HG03378 (cell line): ENCODE data around the gene NFIX.

Experiments
- ATAC-seq: cut with Tn5 transposase; IDR thresholded peaks from one replicate; pipeline ENCODE4 v1.9.1; 2021; ENCODE audit warnings: mild to moderate bottlenecking, moderate library complexity; ENCODE audit not compliant: unreplicated experiment

Gene NFIX

DNA sequence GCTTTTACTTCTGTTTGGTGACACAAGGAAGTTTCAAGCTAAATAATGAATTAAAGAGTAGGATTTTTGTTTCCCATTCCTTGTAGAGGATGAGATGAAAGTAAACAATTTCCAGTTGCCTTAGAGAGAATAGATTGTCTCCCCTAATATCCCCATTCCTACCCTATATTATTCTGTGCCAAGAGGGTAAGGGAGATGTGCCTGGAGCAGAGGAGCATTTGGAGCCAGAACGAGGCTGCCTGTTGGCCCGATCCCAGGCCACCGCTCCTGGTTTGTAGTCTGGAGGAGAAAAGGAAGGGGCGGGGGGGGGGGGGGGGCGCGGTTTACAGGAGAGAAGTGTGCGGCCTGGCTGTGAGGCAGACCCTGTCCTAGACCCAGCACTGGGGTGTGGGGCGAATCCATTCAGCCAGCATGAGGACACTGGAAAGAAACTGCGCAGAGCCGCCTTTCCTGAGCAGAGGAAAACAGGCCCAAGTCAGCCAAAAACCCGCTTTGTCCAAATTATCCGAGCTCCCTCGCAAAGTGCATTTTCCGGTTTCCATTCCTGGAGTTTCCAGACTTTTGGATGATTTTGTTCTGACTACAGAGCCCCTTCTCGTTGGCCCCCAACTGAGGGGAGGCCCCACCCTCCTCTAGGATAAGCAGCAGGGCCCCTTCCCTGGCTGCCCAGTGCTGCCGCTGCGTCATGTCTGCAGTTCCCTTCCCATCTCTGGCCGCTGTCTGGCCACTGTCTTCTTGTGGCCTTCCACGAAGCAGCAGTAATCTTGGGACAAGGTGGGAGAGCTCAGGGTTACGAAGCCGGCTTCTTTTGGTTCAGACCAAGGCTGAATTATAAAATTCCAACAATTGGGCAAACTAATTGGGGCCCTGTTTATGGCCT lies 23.0 kb downstream of the NFIX start:
- no peak for ATAC-seq

DNA sequence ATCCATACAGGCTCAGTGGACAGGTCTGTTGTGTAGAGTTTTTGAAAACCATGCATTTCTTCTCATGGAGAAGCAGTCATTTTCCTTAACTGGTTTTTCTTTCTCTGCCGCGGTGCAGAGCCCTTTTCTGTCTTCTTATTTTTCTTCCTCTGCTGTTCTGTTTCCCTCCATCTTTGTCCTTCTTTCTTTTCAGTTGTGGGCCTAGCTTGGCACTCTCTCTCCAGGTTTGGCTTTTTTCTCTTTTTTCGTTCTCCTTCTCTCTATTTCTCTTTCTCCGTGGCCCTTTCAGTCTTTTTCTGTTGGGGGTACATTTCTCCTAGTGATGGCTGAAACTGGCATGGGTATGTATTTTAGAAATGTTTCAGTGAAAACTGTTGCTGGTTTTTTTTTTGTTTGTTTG lies 24.1 kb downstream of the NFIX start:
- no peak for ATAC-seq

DNA sequence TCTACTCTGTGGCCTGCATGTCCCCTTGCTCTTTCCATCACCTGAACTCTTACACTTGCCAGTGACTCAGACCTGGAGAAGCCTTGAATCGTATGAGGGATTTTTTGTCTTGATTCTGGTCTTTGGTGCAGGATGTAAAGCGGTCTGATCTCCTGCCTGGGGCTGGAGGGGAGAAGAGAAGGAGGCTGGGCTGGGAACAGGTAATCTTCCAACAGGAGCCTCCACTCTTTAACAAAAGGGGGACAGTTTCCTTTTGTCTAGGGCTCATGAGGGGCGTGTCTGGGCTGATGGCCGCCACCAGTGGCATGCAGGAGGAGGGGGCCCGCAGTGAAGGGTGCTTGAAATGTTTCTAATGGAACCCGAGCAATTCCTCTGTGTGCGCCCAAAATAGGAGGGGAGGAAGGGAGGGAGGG lies 24.7 kb downstream of the NFIX start:
- no peak for ATAC-seq

DNA sequence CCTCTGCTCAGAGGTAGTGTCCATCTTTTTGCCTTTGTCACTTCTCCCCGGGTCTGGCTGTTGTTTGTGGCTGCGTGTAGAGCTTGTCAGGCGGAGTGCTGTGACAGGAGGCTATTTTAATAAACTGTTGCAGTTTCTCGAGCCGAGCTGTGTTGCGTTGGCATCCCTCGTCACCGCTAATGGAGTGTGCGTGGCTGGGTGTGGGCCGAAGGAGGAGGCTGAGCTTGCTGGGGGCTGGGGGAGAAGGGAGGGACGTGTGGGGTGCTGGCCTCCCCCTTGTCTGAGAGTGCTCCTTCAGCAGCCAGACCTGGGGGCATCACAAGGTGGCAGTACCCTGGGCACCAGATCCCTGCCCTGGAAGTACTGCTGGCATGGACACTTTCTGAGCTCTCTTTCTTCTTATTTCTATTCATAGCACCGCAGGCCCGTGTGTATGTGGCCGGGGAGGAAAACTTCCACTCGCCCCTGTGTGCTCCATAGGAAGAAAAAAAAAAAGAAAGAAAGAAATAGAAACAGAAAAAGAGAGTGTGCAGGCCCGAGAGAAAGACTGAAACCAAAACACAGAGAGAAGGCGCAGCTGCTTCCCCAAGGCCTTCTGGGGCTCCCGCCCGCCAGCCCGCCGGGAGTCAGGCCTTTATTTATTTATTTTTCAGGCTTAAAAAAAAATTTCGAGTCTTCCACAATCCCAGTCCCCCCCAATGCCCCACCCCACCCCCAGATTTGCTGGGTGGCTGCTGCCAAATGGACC lies 27.0 kb downstream of the NFIX start:
- no peak for ATAC-seq

DNA sequence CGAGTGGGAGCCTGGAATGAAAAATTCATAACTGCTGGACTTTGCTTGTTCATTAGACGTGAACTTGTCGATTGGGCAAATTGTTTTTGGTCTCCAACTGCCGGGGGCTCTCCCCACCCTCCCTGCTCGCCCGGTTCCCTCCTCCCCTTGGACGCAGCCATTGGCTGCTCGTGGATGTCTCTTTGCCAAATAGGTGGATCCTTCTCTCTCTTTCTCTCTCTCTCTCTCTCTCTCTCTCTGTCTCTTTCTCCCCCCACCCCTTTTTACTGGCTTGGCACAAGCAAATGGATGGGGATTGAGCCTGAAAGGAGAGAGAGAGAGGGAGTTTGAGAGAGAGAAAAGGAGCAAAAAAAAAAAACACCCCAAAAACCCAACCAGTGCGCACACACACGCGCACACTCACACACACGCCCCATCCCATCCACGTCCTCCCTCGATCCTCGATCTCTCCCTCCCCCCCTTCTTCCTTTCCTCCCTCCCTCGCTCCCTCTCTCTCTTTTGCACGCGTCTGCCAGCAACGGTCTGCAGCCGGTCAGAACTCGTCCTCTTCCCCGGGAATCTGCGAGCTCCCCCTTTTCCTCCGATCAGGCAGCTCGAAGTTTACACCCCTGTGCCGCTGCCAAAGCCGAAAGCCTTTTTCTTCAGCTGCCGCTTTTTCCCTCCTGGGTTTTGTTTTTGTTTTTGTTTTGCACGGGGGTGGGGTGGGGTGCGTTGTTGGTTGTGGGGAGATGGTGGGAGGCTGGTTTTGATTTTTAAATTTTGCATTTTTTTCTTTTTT lies 27.8 kb downstream of the NFIX start:
- ATAC-seq, result no peak

DNA sequence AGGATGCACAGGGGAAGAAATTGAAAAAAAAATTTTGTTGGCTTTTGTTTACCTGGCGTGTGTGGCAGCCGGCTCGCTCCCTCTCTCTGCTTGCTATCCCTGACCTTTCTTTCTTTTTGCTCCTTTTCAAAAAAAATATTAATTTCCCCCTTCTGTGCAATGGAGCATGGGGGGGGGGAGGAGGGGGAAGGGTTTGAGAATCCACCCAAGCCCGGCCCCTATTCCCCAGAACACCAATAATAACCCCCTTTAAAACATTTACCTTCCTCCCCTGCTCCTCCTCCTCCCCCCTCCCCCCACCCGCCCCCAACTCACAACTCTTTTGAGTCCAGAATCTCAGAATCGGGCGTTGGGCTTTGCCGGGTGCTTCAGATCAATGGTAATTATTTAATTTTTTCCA lies 28.4 kb downstream of the NFIX start:
- no peak for ATAC-seq

DNA sequence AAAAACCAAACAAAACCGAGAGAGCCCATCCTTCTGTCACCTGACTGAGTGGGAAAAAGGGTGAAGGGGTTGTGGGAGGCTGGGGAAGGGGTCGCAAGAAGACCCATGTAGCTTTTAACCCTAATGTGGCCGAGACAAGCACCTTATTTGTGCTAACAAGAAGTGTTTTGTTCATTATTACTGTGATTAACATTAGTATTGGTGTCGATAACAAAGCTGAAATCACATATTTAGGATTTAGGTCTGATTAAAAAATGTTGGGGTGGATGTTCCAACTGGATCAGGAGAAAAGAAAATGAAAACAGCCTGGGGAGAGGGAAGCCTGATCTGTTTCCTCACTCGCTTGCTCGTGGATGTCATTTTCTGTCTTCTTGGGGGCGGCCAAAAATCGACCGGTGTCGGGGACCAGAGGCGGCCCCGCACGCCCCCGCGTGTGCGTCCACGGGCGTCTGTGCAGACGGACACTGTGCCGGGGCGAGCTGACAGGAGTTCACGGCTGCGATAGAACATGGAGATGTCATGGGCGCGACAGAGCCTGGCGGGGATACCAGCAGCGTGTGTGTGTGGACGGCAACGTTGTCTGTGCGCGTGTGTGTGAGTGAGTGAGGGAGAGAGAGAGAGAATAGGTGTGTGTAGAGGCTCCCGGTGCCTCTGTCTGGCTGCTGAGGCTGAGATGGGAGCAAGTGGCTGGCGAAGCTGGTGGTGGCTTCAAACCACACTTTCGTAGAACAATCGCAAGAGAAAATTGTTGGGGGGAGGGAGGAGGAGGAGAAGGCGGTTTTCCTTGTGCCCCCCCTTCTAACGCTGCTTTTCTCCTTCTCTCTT lies 29.1 kb downstream of the NFIX start:
- ATAC-seq, result no peak

DNA sequence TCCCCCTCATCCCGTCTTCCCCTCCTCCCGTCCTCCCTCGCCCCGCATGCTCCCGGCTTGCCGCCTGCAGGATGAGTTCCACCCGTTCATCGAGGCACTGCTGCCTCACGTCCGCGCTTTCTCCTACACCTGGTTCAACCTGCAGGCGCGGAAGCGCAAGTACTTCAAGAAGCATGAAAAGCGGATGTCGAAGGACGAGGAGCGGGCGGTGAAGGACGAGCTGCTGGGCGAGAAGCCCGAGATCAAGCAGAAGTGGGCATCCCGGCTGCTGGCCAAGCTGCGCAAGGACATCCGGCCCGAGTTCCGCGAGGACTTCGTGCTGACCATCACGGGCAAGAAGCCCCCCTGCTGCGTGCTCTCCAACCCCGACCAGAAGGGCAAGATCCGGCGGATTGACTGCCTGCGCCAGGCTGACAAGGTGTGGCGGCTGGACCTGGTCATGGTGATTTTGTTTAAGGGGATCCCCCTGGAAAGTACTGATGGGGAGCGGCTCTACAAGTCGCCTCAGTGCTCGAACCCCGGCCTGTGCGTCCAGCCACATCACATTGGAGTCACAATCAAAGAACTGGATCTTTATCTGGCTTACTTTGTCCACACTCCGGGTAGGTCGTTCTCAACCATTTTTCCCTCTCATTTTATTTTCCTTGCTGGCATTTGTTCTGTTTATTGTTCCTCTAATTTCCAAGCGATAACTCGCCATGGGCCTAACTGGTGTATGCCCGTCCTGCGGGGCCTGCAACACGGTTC lies 29.8 kb downstream of the NFIX start:
- no peak for ATAC-seq

DNA sequence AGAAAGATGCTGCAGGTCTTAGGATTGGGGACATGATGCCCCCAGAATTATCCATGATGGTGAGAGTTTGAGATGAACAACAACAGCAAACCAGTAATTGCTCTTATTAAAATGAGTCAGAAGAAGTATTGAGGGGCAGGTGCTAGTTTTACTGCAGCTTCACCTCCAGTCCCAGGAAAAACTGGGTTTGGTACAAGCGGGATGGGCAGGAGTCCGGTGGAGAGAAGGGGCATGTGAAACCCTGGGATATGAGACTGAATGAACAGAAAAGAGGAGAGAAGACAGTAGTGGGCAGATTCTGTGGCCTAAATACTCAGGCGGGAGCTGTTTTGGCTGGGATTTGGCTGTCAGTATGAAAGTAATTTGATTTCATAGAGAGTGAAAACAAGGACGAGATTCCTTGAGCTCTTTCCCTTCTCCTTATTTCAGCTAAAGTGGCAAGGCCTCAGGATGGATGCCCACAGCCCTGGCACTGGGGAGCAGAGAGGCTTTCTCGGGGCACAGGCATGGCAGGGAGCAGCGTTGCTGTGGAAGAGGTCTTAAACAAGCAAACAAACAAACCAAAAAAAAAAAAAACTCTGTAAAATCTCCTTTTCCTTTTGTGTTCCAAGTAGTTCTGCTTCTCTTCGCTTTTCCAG lies 30.7 kb downstream of the NFIX start:
- no peak for ATAC-seq

DNA sequence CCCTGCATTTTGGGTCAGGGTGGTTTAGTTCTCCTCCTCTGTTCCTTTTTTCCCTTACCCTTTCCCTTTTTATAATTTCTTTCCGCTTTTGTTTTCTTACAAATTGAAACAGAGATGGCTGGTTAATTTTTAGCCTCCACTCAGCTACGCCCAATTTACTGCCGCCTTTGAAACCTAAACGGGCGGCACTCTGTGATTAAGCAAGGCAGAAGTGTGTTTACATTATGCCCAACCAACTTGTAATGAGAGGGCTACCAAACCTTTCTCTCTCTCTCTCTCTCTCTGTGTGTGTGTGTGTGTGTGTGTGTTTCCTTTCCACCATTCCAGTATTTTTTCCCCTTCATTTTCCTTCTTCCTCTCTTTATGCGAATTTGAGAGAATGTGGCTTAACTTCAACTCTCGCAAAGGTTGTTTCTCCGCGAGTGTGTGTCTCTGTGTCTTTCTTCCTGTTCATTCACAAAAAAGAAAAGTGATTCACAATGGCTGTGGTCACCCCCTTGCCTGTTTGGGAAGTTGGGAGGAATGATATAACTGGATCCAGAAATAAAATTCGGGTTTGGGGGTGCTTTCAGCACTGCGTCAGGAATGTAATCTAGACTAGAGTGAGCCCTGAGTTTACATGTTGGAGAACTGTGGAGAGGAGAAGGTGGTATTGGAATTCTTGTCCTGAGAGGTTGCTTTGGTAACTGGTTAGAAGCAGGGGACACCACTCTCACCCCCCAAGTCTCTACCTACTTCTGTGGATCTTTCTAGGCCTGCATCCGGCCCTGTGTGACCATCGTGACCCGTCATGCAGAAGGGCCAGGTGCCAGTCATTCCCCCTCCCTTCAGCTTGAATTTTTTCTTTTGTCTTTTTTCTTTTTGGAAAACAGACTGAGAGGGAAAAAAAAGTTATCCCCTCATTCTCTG lies 31.4 kb downstream of the NFIX start:
- ATAC-seq, result no peak

DNA sequence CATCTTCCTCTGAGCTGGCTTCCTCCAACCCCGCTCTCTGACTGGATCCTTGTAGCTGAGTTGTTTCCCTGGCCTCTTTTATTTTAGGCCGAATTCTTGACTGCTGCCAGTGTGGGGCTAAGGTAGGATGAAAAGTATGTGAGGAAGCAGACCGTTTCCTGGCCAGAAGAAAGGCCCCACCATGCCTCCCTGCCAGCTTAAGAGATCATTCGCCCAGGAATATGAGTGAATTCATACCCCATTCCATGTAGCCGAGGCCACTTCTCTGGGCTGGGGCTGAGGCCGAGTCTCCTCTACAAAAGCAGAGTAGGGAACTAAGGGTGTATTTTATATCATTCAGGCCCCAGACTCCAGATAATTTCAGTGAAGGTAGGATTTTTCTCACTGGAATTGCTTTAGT lies 32.3 kb downstream of the NFIX start:
- no peak for ATAC-seq

DNA sequence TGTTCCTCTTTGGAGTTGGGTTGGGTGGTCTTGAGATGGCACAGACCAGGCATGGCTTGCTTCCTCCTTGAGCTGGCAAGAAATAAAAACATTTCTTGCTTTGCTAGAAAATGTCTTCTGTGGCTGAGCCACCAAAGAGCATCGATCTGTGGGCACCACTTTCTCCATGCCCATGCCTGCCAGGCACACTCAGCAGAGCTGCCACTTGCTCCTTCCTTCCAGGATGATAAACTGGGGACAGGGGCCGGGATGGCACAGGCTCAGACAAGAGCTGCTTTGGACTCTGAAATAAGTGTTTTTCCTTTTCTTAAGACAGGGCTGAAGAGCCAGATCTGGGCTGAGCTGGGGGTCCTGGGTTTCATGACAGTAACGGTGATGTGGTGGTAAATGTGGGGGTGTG lies 32.8 kb downstream of the NFIX start:
- no peak for ATAC-seq

DNA sequence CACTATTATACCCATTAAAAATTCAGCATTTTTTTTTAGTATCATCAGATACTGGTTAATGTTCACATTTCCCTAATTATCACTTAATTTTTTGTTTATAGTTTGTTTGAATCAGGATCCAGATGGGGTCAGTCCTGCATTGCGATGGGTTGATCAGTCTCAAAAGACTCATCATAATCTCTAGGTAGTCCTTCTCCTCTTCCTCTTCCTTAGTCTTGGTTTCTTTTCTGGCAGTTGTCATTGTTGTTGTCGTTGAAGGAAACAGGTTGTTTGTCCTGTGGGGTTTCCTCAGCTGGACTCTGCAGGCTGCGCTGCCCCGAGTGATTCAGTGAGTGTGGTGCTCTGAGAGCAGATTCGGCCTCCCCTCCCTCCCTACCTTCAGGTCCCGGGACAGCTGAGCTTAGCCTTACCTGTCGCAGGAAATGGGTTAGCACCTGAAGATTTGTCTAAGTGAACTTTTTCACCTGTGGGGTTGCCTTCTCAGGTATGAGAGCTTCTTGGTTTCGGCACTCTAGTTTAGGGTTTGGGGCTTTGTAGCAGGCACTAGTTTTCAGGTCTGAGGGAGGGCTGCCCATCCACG lies 34.1 kb downstream of the NFIX start:
- ATAC-seq, result no peak

DNA sequence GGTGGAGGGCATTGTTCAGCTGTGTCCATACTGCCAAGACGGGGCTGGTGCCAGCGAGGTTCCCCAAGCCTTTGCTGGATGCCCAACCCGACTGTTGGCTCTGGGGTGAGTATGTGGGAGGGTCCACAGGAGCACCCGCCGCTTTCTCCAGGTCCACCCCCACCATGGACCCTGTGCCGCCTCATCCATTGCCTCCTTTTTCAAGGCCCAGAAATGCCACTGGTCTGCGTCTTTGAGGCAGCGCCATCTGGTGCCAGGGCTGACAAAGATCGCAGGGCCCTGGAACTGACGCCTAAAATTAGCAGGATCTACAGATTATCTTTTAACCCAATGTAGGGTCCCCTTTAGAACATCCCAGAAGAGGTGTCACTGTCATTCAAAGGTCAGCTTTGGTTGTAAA lies 34.6 kb downstream of the NFIX start:
- ATAC-seq, result no peak

DNA sequence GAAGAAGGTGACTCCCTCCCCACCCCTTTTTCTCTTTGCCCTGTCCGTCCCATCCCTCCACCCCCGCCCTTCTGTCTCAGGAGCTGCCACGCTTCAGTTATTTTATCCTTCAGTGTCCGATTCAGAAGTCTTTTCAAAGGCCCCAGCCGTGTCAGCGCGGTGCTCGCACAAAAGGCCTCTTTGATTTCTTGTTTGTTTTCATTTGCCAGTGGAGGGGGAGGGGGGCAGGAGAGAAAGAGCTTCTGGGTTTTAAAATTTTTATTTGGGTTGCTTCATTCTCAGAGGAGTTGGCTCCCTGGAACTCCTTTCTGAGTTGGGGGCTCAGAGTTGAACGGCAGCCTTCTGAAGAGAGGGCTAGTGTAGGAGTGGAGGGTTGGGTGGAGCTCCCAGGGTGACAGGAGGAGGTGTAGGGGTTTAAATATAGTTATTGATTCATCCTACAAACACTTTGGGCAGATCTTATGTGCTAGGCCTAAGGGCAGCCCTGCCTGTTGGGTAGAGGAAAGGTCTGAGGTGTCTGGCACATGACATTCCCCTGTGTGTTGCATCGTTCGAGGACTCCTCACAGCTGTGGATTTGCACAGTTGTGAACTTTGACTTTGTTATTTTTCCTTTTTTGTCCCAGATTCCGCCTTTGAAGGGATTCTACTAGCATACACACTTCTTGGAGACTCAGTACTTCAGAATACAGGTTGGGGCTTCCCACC lies 36.8 kb downstream of the NFIX start:
- no peak for ATAC-seq

DNA sequence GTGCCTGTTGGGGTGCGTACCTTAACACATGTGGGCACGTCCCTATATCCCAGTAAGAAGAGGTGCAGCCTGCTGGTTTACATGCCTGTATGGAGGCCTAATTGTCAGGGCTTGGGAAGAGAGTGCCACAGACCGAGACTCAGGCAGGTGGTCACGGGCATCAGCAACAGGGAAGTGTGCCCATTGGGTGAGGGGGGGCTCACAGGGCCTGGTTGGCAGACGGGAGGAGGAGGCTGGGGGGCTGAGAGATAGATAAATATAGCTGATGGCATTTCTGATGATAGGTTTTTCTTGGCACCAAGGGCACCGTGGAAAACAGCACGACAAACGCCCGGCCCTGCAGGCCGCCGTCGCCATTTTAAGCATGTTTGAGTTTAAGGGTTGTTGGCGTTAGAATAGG lies 37.6 kb downstream of the NFIX start:
- no peak for ATAC-seq

DNA sequence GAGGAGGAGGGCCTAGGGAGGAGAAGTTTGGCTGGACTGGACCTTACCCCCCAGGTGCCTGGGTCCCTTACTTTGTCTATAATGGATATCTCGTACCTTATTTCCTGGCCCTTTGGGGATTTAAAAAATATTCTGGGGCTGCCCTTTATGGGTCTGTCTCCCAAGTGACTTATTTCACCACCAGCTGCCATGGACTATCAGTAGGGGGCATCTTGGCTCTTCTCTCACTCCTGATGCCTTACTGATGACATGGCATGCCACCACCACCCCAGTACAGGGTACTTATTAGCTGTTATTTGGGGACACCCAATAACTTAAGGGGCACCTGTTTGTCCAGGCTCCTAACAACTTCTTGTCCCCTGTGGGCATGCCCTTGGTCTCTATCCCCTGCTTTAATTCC lies 38.0 kb downstream of the NFIX start:
- ATAC-seq, result no peak
